ENCODE measurements around the gene SGCA.

Gene SGCA

GRCh38 chr17:50194934-50195865, 29.4 kb downstream of the SGCA start:
- DNase-seq (ENCODE audit: low spot score), result no peak

GRCh38 chr17:50196036-50196435, 30.2 kb downstream of the SGCA start:
- DNase-seq (ENCODE audit: low spot score), result no peak

GRCh38 chr17:50196826-50197225, 31.0 kb downstream of the SGCA start:
- DNase-seq (ENCODE audit: low spot score), result no peak

- peak; percentile 20 for DNase-seq (ENCODE audit: low spot score)
Measured at GRCh38 chr17:50198026-50198669, 32.3 kb downstream of the SGCA start.

GRCh38 chr17:50199211-50199802, 33.5 kb downstream of the SGCA start:
- no peak for DNase-seq (ENCODE audit: low spot score)

GRCh38 chr17:50199803-50200456, 34.1 kb downstream of the SGCA start:
- peak; percentile 80 for DNase-seq (ENCODE audit: low spot score)

- DNase-seq (ENCODE audit: low spot score), result peak; percentile 84
Measured at GRCh38 chr17:50200457-50201275, 34.9 kb downstream of the SGCA start.

GRCh38 chr17:50201276-50201854, 35.6 kb downstream of the SGCA start, which contains the start of gene COL1A1:
Gene COL1A1 (minus strand): TSS chr17:50201631. CDS start chr17:50201513, 118 bp downstream.
- DNase-seq (ENCODE audit: low spot score), result no peak

GRCh38 chr17:50203086-50203485, 37.3 kb downstream of the SGCA start:
- no peak for DNase-seq (ENCODE audit: low spot score)

- DNase-seq (ENCODE audit: low spot score), result no peak
Measured at GRCh38 chr17:50203604-50204345, 38.0 kb downstream of the SGCA start.

- no peak for DNase-seq (ENCODE audit: low spot score)
Measured at GRCh38 chr17:50204431-50204830, 38.6 kb downstream of the SGCA start.

GRCh38 chr17:50205111-50205962, 39.5 kb downstream of the SGCA start:
- DNase-seq (ENCODE audit: low spot score), result no peak

- no peak for DNase-seq (ENCODE audit: low spot score)
Measured at GRCh38 chr17:50205963-50206505, 40.2 kb downstream of the SGCA start.

- no peak for DNase-seq (ENCODE audit: low spot score)
Measured at GRCh38 chr17:50206604-50207293, 40.9 kb downstream of the SGCA start.

- no peak for DNase-seq (ENCODE audit: low spot score)
Measured at GRCh38 chr17:50207315-50207714, 41.5 kb downstream of the SGCA start.

GRCh38 chr17:50207792-50208567, 42.2 kb downstream of the SGCA start:
- DNase-seq (ENCODE audit: low spot score), result no peak

GRCh38 chr17:50208611-50209061, 42.8 kb downstream of the SGCA start:
- DNase-seq (ENCODE audit: low spot score), result no peak

- DNase-seq (ENCODE audit: low spot score), result no peak
Measured at GRCh38 chr17:50209133-50209471, 43.3 kb downstream of the SGCA start.

Data from LoVo (cell line).